Lower leg skin (tissue), 4 donors: Measurements from ENCODE around the gene SCGN. TPM values are rescaled to one million over a fixed set of nuclear protein-coding genes. Genes with fewer than 3 reads are reported as not detected.
A peak's percentile ranks its signal among the peaks of the same experiment; 100 is the strongest.

Source experiments
- DNase-seq, 2 donors: peaks; one replicate each; pipeline ENCODE4 v3.0.0-alpha.2; 2019; ENCODE audit warnings: low spot score in 2 of 2
- H3K4me3 ChIP-seq: fragments of 200-600 bp; sonication (generic); 2 replicates; pipeline ENCODE4 v1.5.1; 2017; ENCODE audit warnings: mild to moderate bottlenecking, low read depth; ENCODE audit not compliant: poor library complexity, severe bottlenecking
- CTCF ChIP-seq, 3 donors: fragments of 450-650 bp; IDR thresholded peaks; one replicate each; pipeline ENCODE4 v1.5.1; 2016; ENCODE audit warnings: antibody characterized with exemption in 3 of 3, mild to moderate bottlenecking in 3 of 3, moderate library complexity in 2 of 3
- POLR2A ChIP-seq, 2 donors: fragments of 450-650 bp; IDR thresholded peaks; one replicate each; pipeline ENCODE4 v1.6.1; 2016 to 2017; ENCODE audit warnings: antibody characterized with exemption in 2 of 2, mild to moderate bottlenecking in 1 of 2, moderate library complexity in 1 of 2
- WGBS, 2 donors: methylation state at CpG; one replicate each; pipeline ENCODE4 v1.1.5; 2018; 5-methylcytosine and 5-hydroxymethylcytosine counted together
- intact Hi-C: fragments of 100-400 bp; cut with DNase I; formaldehyde crosslinking; loops from one replicate; pipeline ENCODE4 v1.15.0; 2023; ENCODE audit warnings: low total_unique reads
- total RNA-seq, 4 donors: library from RNA; depleted of rRNA; stranded (reverse); fragments of >200 nt; gene quantifications; one replicate each; pipeline ENCODE4 v1.1.0, GENCODE V29; 2016

SCGN gene
- not detected for total RNA-seq

DNA sequence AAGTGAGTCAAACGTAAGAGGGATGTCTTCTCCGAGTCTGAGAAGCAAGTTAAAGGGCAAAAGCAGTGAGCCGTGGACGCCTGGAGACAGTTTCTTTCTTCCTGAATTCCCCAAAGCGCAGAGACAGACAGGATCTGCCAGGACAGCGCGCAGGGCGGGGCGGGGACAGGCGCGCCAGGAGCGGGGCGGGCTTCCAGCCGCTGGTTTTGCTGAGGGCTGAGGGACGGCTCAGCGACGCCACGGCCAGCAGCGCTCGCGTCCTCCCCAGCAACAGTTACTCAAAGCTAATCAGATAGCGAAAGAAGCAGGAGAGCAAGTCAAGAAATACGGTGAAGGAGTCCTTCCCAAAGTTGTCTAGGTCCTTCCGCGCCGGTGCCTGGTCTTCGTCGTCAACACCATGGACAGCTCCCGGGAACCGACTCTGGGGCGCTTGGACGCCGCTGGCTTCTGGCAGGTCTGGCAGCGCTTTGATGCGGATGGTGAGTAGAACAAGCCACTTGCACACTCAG lies at the start of gene SCGN:
SCGN (plus strand) TSS at position 209 of the 509 bp plus-strand sequence; CDS start at position 398, 189 bp downstream.
- intact Hi-C loops: no loop called here
- WGBS, 2 donors: 2 to 4% methylated on average over 35 of the region's 35 CpGs
- TF ChIP-seq POLR2A (IDR thresholded peaks at IDR 0.05): no peak
- no peak for TF ChIP-seq CTCF (IDR thresholded peaks at IDR 0.05)
- H3K4me3 ChIP-seq: no peak within 1 kb of the TSS
- peak; percentile 30 to 90 for DNase-seq

DNA sequence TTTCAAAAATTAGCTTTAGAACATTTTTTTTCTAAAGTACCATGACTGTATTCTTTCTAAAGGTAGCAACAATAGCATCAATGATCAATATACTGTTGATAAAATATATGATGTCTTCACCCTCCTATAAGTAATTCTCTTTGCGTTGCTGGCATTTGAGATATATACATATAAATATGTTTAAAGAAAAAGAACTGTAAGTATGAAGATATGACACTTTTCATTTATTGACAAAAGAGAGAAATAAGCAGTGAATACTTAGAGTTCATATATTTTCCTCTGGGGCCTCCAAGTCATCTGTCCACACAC lies 49.4 kb upstream of the SCGN start:
- WGBS, 2 donors: 95 to 98% methylated on average over 1 of the region's 1 CpG
- H3K4me3 ChIP-seq: no peak overlapping the region
- DNase-seq: no peak
- TF ChIP-seq CTCF (IDR thresholded peaks at IDR 0.05): no peak
- TF ChIP-seq POLR2A (IDR thresholded peaks at IDR 0.05): no peak
- intact Hi-C loops: no loop called here

DNA sequence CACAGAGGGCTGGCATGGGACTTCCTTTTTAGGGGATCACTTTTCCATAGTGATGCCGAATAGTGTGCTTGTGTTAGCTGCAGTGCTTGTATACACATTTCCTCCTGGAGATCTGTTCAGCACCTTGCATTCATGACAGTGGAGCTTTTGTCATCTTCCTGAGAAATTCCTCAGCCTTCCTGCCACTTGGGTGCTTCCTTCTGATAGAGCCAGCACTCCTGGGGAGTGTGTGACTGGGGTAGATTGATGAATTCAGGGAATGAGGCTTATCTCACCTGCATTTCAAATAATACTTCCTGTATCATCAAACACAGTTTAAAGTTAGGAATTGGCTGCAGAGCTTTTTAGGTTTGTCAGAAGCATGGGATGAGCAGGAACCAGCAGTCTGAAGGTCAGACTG lies 48.8 kb upstream of the SCGN start:
- TF ChIP-seq CTCF (IDR thresholded peaks at IDR 0.05): no peak
- TF ChIP-seq POLR2A (IDR thresholded peaks at IDR 0.05): no peak
- no peak overlapping the region for H3K4me3 ChIP-seq
- 95% methylated on average over 1 of the region's 1 CpG for WGBS, 2 donors
- intact Hi-C loops: no loop called here
- no peak for DNase-seq

DNA sequence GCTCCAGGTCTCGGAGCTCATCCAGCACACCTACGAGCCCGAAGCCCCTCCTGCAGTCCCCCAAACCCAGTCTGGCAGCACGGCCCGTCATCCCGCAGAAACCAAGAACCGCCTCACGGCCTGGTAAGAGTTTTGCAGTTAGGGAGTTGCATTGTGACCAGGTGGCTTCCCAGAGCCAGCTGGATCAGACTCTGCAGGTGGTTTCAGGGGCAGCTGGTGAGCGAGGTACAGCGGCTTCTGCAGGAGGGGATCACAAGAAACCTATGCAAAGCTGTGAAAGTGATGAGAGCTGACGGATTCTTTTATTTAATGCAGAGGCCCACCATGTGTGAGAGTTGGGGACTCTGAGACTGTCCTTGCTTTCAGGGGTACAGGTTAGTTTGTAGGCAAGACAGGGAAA lies 45.9 kb upstream of the SCGN start:
- 91 to 94% methylated on average over 11 of the region's 11 CpGs for WGBS, 2 donors
- TF ChIP-seq POLR2A (IDR thresholded peaks at IDR 0.05) (no peak), CTCF (IDR thresholded peaks at IDR 0.05) (no peak)
- H3K4me3 ChIP-seq: no peak overlapping the region
- no peak for DNase-seq
- intact Hi-C loops: no loop called here

DNA sequence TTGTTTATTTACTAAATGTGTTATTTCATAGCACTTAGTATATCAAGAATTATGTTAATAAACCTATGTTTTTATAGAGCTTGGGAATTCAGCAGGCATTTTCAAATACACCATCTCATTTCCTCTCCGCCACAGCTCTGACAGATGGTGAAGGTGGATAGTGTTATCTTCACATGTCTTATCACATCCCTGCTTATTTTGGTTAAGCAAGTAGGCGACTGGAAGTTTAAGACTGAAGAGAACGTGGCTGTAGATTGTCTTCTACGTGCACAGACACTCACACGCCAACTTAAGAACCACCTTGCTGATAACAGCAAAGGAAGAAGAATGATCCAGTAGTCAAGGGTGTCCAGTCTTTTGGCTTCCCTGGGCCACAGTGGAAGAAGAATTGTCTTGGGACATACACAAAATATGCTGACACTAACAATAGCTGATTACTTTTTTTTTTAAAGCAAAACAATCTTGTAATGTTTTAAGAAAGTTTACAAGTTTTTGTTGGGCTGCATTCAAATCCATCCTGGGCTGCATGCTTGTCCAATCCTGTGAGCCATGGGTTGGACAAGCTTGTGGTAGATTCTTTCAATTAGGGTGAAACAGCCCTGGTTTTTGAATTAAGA lies 43.3 kb upstream of the SCGN start:
- no peak overlapping the region for H3K4me3 ChIP-seq
- WGBS, 2 donors: 90 to 93% methylated on average over 5 of the region's 5 CpGs
- no peak for DNase-seq
- intact Hi-C loops: no loop called here
- TF ChIP-seq CTCF (IDR thresholded peaks at IDR 0.05) (no peak), POLR2A (IDR thresholded peaks at IDR 0.05) (no peak)

DNA sequence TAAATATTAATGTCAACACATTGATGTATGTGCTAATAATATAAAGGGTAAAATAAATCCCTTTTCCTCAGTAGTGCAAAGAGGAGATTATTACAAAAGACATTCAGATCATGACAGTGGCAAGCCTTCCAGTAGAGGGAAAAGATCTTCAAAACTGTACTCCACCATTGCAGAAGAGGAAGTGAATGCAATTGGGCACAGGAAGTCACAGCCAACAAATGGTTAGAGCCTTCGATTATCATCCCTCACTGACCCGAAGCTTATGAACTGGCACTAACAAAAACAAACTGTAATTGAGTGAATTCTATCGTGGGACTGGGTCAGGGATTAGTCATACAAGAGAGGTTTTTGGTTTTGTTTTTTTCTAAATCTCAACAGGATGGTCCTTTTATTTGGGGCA lies 39.3 kb upstream of the SCGN start:
- TF ChIP-seq CTCF (IDR thresholded peaks at IDR 0.05): no peak
- no peak for TF ChIP-seq POLR2A (IDR thresholded peaks at IDR 0.05)
- DNase-seq: no peak
- WGBS, 2 donors: 70 to 79% methylated on average over 3 of the region's 3 CpGs
- H3K4me3 ChIP-seq: no peak overlapping the region
- intact Hi-C loops: no loop called here
